GM18907 (cell line): ENCODE measurements around the gene ZNF138.
"Not testable (repeated sequence)": the region's sequence is repeated elsewhere in the genome, so short reads cannot be mapped to it uniquely, and the experiment has no call there.

ENCODE experiments used
- ATAC-seq: cut with Tn5 transposase; IDR thresholded peaks from one replicate; pipeline ENCODE4 v1.9.1; 2021; ENCODE audit warnings: mild to moderate bottlenecking, moderate library complexity; ENCODE audit not compliant: unreplicated experiment

The ZNF138 gene

GRCh38 chr7:64794171-64794844, at the start of gene ZNF138:
TSS of gene ZNF138 (plus strand) at chr7:64794428. CDS start at chr7:64794569, 141 bp downstream.
- peak; percentile 100 for ATAC-seq

DNA sequence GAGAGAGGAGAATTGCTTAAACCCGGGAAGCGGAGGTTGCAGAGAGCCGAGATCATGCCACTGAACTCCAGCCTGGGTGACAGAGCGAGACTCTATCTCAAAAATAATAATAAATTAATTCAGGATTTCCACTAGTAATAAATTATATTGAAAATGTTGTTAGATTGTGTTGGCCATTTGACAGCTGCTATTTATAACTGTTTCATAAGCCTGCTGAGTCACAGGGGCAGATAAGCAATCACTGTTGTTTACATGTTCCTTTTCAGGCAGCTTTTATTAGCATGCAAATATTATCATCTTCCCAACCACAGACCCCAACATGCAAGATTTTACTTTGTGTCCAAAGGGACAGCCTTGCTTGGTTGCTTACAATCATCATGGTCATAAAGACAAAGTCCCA, 49.5 kb upstream of the ZNF138 start:
- no peak for ATAC-seq

DNA sequence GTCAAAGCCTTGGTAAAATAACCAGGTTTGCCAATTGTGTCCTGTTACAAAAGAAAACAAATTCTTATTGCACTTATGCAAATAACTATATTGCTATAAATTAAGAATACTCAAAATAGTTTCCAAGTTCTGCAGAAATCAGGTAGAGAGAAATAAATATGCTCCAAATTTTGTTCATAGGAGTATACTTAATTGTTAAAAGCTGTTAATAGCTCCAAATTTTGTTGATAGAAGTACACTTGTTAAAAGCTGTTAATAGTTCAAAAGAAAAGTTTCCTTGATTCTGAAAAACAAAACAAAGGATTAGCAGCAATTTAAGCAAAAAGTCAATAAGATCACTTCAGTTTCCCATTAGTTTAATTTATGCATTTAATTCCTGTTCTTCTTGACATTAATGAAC, 46.4 kb upstream of the ZNF138 start:
- no peak for ATAC-seq

DNA sequence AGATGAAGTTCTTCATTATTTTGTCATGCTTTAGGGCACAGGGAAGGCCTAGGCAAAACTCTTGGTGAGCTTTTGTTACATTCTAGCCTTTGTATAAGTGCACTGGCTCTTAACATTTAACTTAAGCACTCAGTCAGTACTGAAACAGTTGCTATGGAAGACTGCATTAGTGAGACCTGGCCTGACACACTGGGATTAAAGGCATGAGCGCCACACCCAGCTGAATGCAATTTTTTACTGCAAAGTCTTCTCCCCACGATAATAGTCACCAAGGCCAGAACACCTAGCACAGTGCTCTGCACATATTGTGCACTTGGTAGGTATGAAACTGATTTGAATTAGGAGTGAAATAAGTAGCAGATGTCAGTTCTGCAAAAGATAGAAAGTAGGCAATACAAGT, 41.2 kb upstream of the ZNF138 start:
- ATAC-seq, result no peak

- no peak for ATAC-seq
These were observed 38.4 kb upstream of the ZNF138 start for GRCh38 chr7:64755865-64756264.

DNA sequence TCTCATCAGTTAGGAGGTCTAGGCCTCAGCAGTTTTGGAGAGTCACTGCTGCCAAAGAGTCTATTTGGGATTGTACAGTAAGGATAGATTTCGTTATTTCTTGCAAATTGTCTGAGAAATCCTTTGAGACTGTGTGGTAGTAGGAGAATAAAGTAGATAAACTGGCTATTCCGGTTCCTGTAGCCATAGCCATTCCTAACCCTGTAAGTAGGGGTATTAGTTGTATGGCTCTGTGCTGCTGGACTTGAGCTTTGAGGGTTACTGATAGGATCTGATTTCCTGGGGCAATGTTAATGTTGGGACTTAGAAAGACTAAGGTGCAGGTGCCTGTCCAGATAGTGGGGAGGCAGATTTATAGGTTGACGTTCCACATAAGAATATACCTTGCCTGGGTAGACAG, 36.1 kb upstream of the ZNF138 start:
- no peak for ATAC-seq

- no peak for ATAC-seq
These were observed 25.4 kb upstream of the ZNF138 start for GRCh38 chr7:64768824-64769223.

DNA sequence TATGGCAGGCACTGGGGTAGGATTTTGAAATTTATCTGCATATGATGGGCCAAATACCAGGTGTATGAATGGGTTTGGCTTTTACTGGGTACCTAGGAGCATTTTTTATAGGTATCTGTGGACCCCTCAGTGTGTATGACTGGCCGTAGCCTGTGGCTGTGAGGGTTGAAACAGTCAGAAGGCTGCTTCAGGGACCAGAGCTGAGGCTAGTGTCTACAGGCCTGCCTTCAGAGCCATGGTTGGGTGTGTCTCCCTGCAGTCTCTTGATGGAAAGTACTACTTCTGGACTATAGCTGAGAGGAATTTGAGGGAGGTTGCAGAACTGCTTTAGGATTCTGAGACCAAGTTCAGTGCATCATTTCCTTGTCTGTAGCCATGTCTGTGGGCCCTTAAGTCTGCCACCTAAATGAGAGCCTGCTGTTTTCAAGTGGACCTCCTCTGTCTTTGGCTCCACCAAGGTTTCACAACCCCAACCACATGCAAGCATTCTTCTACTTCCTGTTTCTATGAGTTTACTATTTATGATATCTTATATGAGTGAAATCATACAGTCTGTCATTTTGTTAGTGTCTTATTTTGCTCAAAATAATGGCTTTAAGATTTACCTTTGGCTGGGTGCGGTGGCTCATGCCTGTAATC, 19.9 kb upstream of the ZNF138 start:
- ATAC-seq, result no peak

GRCh38 chr7:64775289-64775688, 18.9 kb upstream of the ZNF138 start:
- ATAC-seq, result no peak

DNA sequence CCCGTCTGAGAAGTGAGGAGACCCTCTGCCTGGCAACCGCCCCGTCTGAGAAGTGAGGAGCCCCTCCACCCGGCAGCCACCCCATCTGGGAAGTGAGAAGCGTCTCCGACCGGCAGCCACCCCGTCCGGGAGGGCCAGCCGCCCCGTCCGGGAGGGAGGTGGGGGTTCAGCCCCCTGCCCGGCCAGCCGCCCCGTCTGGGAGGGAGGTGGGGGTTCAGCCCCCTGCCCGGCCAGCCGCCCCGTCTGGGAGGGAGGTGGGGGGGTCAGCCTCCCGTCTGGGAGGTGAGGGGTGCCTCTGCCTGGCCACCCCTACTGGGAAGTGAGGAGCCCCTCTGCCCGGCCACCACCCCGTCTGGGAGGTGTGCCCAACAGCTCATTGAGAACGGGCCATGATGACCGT, 9.4 kb upstream of the ZNF138 start:
- ATAC-seq, result not testable (repeated sequence)

DNA sequence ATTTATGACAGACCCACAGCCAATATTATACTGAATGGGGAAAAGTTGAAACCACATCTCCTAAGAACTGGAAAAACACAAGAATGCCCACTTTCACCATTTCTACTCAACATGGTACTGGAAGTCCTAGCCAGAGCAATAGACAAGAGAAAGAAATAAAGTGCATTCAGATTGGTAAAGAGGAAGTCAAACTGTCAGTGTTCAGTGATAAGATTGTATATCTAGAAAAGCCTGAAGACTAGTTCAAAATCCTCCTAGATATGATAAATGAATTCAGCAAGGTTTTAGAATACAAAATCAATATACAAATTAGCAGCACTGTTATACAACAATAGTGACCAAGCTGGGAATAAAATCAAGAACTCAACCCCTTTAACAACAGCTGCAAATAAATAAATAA, 6.9 kb upstream of the ZNF138 start:
- no peak for ATAC-seq

- ATAC-seq, result not testable (repeated sequence)
These were observed 5.0 kb upstream of the ZNF138 start for GRCh38 chr7:64789241-64789640.

DNA sequence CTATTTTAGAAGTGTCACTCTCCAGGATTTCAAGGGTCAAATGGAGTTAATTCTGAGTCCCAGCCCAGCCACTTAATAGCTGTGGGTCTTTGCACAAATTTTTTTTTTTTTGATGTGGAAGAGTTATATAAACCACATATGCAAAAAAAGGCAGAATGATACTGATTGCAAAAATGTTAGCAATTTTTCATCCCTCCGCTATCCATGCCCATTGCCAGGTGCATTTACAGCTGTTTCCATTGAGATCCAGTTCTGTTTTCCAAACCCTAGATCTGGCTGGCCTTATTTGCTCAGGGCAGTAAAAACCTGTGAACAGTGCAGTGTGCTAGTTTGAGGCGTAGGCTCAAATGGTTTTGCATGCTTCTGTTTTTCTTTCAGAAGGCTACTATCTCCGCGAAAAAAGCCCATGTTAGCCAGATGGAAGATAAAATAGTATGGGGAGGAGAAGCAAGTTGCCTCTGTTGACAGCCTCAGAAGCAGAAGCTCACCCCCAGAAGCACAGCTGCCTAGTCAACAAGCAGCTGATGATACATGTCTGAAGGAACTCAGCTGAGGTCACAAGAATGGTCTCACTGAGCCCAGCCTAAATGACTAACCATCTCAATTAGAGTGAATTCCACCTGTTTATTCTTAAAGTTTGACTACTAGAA, 997 bp upstream of the ZNF138 start:
- ATAC-seq, result no peak

DNA sequence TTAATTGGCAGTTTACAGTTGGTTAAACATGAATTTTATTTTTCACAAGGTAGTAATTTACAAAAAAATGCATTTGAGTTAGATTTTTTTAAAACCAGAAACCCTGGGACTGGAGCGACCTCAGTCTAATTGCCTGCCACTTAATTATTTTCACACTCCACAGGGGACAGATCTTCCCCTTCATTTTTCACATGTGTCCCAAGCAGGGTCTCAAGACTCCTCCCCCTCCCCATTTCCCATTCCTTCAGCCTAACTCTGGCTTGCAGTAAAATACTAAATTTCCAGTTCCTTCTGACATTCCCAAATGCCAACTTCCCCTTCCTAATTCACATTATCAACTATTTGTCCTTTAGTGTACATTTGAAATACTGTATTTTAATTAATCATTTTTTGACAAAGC, 948 bp downstream of the ZNF138 start:
- ATAC-seq, result no peak

DNA sequence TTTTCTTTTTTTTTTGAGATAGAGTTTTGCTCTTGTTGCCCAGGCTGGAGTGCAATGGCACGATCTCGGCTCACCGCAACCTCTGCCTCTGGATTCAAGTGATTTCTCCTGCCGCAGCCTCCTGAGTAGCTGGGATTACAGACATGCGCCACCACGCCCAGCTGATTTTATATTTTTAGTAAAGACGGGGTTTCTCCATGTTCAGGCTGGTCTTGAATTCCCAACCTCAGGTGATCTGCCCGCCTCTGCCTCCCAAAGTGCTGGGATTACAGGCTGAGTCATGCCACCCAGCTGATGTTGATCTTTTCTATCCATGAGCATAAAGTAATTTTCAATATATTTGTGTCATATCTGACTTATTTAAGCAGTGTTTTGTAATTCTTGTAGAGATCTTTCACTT, 4.9 kb downstream of the ZNF138 start:
- ATAC-seq, result not testable (repeated sequence)

- ATAC-seq, result no peak
These were observed 8.5 kb downstream of the ZNF138 start for GRCh38 chr7:64802699-64803098.

- no peak for ATAC-seq
These were observed 13.6 kb downstream of the ZNF138 start for GRCh38 chr7:64807731-64808365.

DNA sequence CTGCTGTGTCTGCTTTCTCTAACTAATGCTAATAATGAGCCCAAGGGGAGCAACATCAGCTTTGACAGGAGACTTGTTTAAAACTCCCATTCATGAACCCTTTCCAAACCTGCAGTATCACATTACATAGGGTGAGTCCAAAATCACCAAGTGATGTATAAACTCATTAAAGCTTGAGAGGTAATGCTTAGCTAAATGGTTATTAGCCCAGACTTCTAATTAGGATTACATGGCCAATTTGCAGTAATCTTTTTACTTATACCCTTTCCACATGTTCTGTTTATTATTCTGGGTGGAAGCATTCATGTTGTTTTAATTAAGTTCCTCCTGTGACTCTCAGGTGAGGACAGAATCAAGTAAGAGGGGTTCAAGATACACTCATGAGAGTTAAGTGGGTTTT, 17.5 kb downstream of the ZNF138 start:
- no peak for ATAC-seq

DNA sequence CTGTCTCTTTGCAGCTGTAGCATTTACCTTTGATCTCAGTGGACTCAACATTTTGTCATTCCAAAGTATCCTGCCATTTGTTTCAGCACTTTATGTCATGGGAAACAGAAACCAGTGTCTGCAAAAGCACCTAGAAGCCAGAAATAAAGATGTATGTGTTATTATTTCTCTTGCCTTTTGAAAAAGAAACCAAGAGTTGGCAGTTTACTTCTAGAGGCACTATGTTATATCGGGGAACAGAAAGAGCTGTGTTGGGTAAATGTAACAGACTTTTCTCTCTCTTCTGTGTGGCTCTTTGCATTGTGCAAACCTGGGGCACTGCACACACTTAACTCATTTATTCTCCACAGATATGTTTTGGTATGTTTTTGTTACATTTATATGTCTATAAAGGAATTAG, 36.7 kb downstream of the ZNF138 start:
- ATAC-seq, result no peak

GRCh38 chr7:64832136-64832535, 37.9 kb downstream of the ZNF138 start:
- ATAC-seq, result no peak

DNA sequence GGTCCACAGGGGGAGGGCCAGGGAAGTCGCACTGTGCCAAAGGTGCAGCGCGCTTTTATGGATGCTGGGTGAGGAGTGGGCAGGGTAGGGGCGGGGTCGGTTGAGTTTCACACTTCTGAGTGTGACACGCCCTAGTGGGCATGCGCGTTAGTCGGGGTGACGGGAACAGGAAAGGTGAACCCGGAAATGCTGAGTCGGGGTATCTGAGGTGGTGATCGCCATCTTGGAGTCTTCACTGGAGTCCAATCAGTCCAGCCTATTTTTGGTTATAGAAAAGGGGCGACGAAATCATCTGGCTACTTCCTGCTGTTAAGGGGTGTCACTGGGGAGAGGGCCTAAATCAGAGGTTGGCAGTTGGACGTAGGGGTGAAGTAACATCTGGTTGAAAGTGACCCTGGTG, 40.8 kb downstream of the ZNF138 start:
- no peak for ATAC-seq

GRCh38 chr7:64835856-64836255, 41.6 kb downstream of the ZNF138 start:
- not testable (repeated sequence) for ATAC-seq
